Panc1 (cell line): Measurements from ENCODE around the gene GALNTL6.

Experiments
- POLR2AphosphoS5 ChIP-seq: IDR thresholded peaks from 2 replicates; pipeline ENCODE4 v1.6.1; 2012; ENCODE audit warnings: mild to moderate bottlenecking, low read depth, low read length, moderate library complexity
- SIN3A ChIP-seq: IDR thresholded peaks from 2 replicates; pipeline ENCODE4 v1.6.1; 2012; ENCODE audit warnings: low read depth, mild to moderate bottlenecking, low read length, moderate library complexity, borderline replicate concordance; ENCODE audit not compliant: insufficient read depth
- TCF7L2 ChIP-seq: IDR thresholded peaks from 2 replicates; pipeline ENCODE4 v1.6.1; 2011; ENCODE audit warnings: mild to moderate bottlenecking, low read depth, low read length, inconsistent platforms
- TF ChIP-seq, protein P1 (sequence below): fragments of 450-650 bp; IDR thresholded peaks from 2 replicates; pipeline ENCODE4 v1.5.1; 2017; ENCODE audit warnings: mild to moderate bottlenecking
- TF ChIP-seq, protein P2 (sequence below), 2 experiments: IDR thresholded peaks; 2 replicates each; pipeline ENCODE4 v1.6.1; 2011 to 2012; ENCODE audit warnings: low read depth in 2 of 2, control low read depth in 1 of 2, low read length in 1 of 2, mild to moderate bottlenecking in 1 of 2, moderate library complexity in 1 of 2; ENCODE audit not compliant: insufficient read depth in 1 of 2

DNA sequence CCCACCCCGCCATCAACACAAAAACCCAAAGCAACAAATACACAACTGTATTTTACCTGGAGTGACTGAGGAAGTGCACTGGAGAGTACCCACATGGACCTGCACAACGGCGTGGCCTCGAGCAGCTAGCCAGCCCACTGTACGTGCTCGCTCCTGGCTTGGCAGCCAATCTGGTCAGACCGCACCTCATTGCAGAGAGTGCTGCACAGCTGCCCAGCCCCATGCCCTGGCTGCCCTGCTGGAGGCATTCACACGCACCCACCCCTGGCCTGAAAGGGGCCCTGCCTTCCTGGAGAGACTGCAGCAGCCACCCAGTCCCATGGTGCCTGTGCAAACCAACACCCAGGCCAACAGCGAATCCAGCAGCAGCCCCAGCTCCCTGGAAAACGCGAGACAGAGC lies 116.3 kb downstream of the GALNTL6 start:
- TF ChIP-seq, protein P1, sequence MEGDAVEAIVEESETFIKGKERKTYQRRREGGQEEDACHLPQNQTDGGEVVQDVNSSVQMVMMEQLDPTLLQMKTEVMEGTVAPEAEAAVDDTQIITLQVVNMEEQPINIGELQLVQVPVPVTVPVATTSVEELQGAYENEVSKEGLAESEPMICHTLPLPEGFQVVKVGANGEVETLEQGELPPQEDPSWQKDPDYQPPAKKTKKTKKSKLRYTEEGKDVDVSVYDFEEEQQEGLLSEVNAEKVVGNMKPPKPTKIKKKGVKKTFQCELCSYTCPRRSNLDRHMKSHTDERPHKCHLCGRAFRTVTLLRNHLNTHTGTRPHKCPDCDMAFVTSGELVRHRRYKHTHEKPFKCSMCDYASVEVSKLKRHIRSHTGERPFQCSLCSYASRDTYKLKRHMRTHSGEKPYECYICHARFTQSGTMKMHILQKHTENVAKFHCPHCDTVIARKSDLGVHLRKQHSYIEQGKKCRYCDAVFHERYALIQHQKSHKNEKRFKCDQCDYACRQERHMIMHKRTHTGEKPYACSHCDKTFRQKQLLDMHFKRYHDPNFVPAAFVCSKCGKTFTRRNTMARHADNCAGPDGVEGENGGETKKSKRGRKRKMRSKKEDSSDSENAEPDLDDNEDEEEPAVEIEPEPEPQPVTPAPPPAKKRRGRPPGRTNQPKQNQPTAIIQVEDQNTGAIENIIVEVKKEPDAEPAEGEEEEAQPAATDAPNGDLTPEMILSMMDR = no peak
- TF ChIP-seq, protein P2, sequence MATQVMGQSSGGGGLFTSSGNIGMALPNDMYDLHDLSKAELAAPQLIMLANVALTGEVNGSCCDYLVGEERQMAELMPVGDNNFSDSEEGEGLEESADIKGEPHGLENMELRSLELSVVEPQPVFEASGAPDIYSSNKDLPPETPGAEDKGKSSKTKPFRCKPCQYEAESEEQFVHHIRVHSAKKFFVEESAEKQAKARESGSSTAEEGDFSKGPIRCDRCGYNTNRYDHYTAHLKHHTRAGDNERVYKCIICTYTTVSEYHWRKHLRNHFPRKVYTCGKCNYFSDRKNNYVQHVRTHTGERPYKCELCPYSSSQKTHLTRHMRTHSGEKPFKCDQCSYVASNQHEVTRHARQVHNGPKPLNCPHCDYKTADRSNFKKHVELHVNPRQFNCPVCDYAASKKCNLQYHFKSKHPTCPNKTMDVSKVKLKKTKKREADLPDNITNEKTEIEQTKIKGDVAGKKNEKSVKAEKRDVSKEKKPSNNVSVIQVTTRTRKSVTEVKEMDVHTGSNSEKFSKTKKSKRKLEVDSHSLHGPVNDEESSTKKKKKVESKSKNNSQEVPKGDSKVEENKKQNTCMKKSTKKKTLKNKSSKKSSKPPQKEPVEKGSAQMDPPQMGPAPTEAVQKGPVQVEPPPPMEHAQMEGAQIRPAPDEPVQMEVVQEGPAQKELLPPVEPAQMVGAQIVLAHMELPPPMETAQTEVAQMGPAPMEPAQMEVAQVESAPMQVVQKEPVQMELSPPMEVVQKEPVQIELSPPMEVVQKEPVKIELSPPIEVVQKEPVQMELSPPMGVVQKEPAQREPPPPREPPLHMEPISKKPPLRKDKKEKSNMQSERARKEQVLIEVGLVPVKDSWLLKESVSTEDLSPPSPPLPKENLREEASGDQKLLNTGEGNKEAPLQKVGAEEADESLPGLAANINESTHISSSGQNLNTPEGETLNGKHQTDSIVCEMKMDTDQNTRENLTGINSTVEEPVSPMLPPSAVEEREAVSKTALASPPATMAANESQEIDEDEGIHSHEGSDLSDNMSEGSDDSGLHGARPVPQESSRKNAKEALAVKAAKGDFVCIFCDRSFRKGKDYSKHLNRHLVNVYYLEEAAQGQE (IDR thresholded peaks at IDR 0.05; ENCODE audit: insufficient read depth in 1 of 2, low read depth in 2 of 2, low read length in 1 of 2) = no peak
- TF ChIP-seq POLR2AphosphoS5 (no peak), TCF7L2 (no peak), SIN3A (no peak)
